ENCODE data around the gene CCDC40.

DNA sequence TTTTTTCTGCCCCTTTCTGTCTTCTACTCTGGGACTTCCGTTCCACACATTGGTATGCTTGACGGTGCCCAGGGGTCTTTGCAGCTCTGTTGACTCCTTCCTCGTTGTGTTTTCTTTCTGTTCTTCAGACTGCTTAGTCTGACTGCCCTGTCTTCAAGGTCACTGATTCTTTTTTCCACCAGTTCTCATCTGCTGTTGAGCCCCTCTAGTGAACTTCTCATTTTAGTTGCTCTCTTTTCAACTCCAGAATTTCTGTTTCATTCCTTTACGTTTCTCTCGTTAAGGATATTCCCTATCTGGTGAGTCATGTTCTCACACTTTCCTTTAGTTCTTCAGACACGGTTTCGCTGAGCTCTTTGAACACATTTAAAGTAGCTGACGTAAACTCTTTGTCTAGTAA lies 78.7 kb downstream of the CCDC40 start:
- TF ChIP-seq, protein P1, sequence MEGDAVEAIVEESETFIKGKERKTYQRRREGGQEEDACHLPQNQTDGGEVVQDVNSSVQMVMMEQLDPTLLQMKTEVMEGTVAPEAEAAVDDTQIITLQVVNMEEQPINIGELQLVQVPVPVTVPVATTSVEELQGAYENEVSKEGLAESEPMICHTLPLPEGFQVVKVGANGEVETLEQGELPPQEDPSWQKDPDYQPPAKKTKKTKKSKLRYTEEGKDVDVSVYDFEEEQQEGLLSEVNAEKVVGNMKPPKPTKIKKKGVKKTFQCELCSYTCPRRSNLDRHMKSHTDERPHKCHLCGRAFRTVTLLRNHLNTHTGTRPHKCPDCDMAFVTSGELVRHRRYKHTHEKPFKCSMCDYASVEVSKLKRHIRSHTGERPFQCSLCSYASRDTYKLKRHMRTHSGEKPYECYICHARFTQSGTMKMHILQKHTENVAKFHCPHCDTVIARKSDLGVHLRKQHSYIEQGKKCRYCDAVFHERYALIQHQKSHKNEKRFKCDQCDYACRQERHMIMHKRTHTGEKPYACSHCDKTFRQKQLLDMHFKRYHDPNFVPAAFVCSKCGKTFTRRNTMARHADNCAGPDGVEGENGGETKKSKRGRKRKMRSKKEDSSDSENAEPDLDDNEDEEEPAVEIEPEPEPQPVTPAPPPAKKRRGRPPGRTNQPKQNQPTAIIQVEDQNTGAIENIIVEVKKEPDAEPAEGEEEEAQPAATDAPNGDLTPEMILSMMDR (IDR thresholded peaks at IDR 0.05 in 8 of 11, conservative IDR thresholded peaks at IDR 0.05 in 3 of 11): no peak
- no peak for TF ChIP-seq POLR2AphosphoS5 (IDR thresholded peaks at IDR 0.05)

All from spleen (tissue), 7 donors.